Right atrium auricular region (tissue), 2 donors: Measurements from ENCODE around the gene SUPT20HL1. TPM values are rescaled to one million over a fixed set of nuclear protein-coding genes. Genes with fewer than 3 reads are reported as not detected.

Experiments used
- DNase-seq: peaks from one replicate; pipeline ENCODE4 v3.0.0-alpha.2; 2019; ENCODE audit warnings: low spot score
- H3K27ac ChIP-seq, 2 donors: fragments of 200-600 bp; sonication (generic); 1 replicate in 1 of 2; 2 replicates in 1 of 2; pipeline ENCODE4 v1.5.1; 2016 to 2019
- H3K27me3 ChIP-seq, 2 donors: fragments of 200-600 bp; sonication (generic); one replicate each; pipeline versions ENCODE4 v1.5.1 to v1.6.0; 2017 to 2019
- H3K36me3 ChIP-seq: fragments of 200-600 bp; sonication (generic); one replicate; pipeline ENCODE4 v1.5.1; 2016
- H3K4me1 ChIP-seq, 2 donors: fragments of 200-600 bp; sonication (generic); one replicate each; pipeline versions ENCODE4 v1.5.1 to v1.6.0; 2017 to 2019
- H3K4me3 ChIP-seq, 2 donors: fragments of 200-600 bp; sonication (generic); 1 replicate in 1 of 2; 2 replicates in 1 of 2; pipeline ENCODE4 v1.5.1; 2017 to 2019; ENCODE audit warnings: mild to moderate bottlenecking in 1 of 2, moderate library complexity in 1 of 2
- H3K9me3 ChIP-seq, 2 donors: fragments of 200-600 bp; sonication (generic); one replicate each; pipeline ENCODE4 v1.5.1; 2019
- total RNA-seq, 2 donors: library from RNA; depleted of rRNA; stranded (reverse); fragments of >200 nt; gene quantifications; one replicate each; pipeline ENCODE4 v1.1.0, GENCODE V29; 2016
- TF ChIP-seq, protein P1 (sequence below), 2 donors: fragments of 200-600 bp; sonication (generic); IDR thresholded peaks; one replicate each; pipeline ENCODE4 v1.5.1; 2019; ENCODE audit warnings: antibody characterized with exemption in 2 of 2

The SUPT20HL1 gene
- total RNA-seq, 2 donors from 2014 or later, result not detected

DNA sequence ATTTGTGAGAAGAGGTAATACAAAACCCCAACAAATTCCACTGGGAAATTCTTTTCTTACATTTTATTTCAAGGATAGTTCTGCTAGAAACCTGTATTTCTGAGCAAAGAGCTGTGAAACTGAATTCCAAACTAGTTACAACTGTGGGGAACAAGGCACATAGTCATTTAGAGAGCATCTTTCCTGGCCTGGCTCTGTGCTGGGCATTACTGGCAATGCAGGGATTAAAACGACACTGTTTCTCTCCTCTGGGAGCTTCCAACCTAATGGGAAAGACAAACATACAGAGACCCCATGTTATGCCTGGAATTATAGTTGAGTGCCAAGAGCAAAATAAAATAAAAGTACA lies 36.5 kb downstream of the SUPT20HL1 start:
- H3K27me3 ChIP-seq, result no peaks in the 10 kb centered on the region
- peaks cover 0 to 7% of the 10 kb centered on the region in 2 donors for H3K4me1 ChIP-seq
- no peak overlapping the region for H3K4me3 ChIP-seq
- TF ChIP-seq, protein P1, sequence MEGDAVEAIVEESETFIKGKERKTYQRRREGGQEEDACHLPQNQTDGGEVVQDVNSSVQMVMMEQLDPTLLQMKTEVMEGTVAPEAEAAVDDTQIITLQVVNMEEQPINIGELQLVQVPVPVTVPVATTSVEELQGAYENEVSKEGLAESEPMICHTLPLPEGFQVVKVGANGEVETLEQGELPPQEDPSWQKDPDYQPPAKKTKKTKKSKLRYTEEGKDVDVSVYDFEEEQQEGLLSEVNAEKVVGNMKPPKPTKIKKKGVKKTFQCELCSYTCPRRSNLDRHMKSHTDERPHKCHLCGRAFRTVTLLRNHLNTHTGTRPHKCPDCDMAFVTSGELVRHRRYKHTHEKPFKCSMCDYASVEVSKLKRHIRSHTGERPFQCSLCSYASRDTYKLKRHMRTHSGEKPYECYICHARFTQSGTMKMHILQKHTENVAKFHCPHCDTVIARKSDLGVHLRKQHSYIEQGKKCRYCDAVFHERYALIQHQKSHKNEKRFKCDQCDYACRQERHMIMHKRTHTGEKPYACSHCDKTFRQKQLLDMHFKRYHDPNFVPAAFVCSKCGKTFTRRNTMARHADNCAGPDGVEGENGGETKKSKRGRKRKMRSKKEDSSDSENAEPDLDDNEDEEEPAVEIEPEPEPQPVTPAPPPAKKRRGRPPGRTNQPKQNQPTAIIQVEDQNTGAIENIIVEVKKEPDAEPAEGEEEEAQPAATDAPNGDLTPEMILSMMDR (IDR thresholded peaks at IDR 0.05), result no peak
- no peak for DNase-seq
- H3K36me3 ChIP-seq, result no peaks in the 10 kb centered on the region
- H3K27ac ChIP-seq, result peak overlapping the region in 1 of 2 donors; percentile 37
- H3K9me3 ChIP-seq, result no peaks in the 10 kb centered on the region

DNA sequence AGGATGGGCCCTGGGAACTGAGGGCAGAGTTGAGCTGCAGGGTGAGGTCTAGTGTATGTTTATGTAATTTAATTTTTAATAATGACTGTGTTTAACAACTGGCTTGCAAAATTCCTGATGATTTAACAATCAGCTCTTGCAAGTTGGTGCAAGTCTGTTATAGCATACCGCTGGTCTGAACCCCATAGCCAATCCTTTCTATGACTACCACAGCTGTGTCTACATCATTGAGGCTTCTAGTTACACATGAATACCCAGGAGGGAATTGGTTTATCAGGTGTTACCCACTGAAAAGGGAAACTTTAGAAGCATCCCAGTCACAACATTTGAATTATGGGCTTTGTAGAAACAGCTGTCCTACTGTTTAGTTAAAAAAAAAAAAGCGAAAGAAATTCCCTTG lies 38.3 kb downstream of the SUPT20HL1 start:
- TF ChIP-seq, protein P1 (IDR thresholded peaks at IDR 0.05), result no peak
- Histone ChIP-seq H3K27me3 (no peaks in the 10 kb centered on the region), H3K4me1 (no peaks in the 10 kb centered on the region), H3K36me3 (no peaks in the 10 kb centered on the region), H3K4me3 (no peak overlapping the region), H3K9me3 (no peaks in the 10 kb centered on the region), H3K27ac (no peak overlapping the region)
- no peak for DNase-seq

DNA sequence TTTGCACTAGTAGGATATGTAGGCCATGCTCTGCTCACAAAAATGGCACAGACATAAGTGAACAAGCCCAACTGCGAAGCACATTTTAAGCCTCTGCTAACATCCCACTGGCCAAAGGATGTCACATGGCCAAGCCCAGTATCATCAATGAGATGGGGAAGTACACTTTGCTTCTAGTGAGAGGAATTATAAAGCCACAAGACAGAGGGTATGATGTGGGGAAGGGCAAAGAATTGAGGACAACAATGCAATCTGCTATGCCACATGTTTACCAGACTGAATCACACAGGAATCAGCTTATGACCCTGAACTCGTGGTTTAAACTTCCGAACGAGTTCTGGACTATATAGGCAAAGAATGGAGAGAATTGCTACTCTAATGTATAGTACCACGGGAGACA lies 39.1 kb downstream of the SUPT20HL1 start:
- H3K4me3 ChIP-seq, result no peak overlapping the region
- H3K36me3 ChIP-seq, result no peaks in the 10 kb centered on the region

GRCh38 chrX:24405959-24406358 lies 45.5 kb downstream of the SUPT20HL1 start:
- no peaks in the 10 kb centered on the region for H3K4me1 ChIP-seq
- H3K36me3 ChIP-seq, result no peaks in the 10 kb centered on the region
- DNase-seq, result no peak
- H3K27me3 ChIP-seq, result no peaks in the 10 kb centered on the region
- H3K27ac ChIP-seq, result no peak overlapping the region
- TF ChIP-seq, protein P1 (IDR thresholded peaks at IDR 0.05), result no peak
- no peaks in the 10 kb centered on the region for H3K9me3 ChIP-seq
- H3K4me3 ChIP-seq, result no peak overlapping the region

More for the DNA sequence above, 39.1 kb downstream of the SUPT20HL1 start:
- DNase-seq, result no peak
- Histone ChIP-seq H3K4me1 (no peaks in the 10 kb centered on the region), H3K27me3 (no peaks in the 10 kb centered on the region), H3K9me3 (no peaks in the 10 kb centered on the region), H3K27ac (no peak overlapping the region)
- TF ChIP-seq, protein P1 (IDR thresholded peaks at IDR 0.05), result no peak

Other genes with a start within 250 kb of the SUPT20HL1 start
- gene ZFX, start 210.9 kb upstream of the SUPT20HL1 start, total RNA-seq, result 10 to 100 TPM; 32.6 to 36.6 TPM
- not detected for gene SUPT20HL2, start 46.6 kb upstream of the SUPT20HL1 start, total RNA-seq
- 10 to 100 TPM; 30.0 to 34.3 TPM for gene PDK3, start 104.6 kb downstream of the SUPT20HL1 start, total RNA-seq